Liver (tissue), 3 donors: ENCODE data around the gene SMYD3.

ENCODE experiments used
- CTCF ChIP-seq: fragments of 150-350 bp; IDR thresholded peaks from 2 replicates; pipeline ENCODE4 v1.5.1; 2017; ENCODE audit warnings: improper control_type of control experiment, low read depth, low read length; ENCODE audit not compliant: missing input control
- EGR1 ChIP-seq, 2 donors: IDR thresholded peaks; 2 replicates each; pipeline ENCODE4 v1.6.1; 2016 to 2018; ENCODE audit warnings: antibody characterized with exemption in 2 of 2, low read depth in 2 of 2
- FOXA1 ChIP-seq: IDR thresholded peaks from 2 replicates; pipeline ENCODE4 v1.6.1; 2016; ENCODE audit warnings: antibody characterized with exemption
- HNF4G ChIP-seq: IDR thresholded peaks from 2 replicates; pipeline ENCODE4 v1.6.1; 2016; ENCODE audit warnings: antibody characterized with exemption
- JUND ChIP-seq, 2 donors: IDR thresholded peaks; 2 replicates each; pipeline ENCODE4 v1.6.1; 2016; ENCODE audit warnings: antibody characterized with exemption in 2 of 2
- TAF1 ChIP-seq: conservative IDR thresholded peaks from 2 replicates; pipeline ENCODE4 v1.6.1; 2016; ENCODE audit warnings: antibody characterized with exemption, mild to moderate bottlenecking
- YY1 ChIP-seq: IDR thresholded peaks from 2 replicates; pipeline ENCODE4 v1.6.1; 2016; ENCODE audit warnings: antibody characterized with exemption, mild to moderate bottlenecking
- donor health status: healthy.
- donor health status: healthy.

GRCh38 chr1:246309247-246309884 is 197.7 kb downstream of the SMYD3 start:
- no peak for TF ChIP-seq CTCF
- no peak for TF ChIP-seq EGR1 (IDR thresholded peaks at IDR 0.05; ENCODE audit: low read depth in 2 of 2)
- TF ChIP-seq HNF4G = no peak
- TF ChIP-seq TAF1 = no peak
- TF ChIP-seq YY1 = no peak
- no peak for TF ChIP-seq JUND (IDR thresholded peaks at IDR 0.05)
- no peak for TF ChIP-seq FOXA1
